Measurements from ENCODE around the gene CCDC106.

CCDC106 gene

GRCh38 chr19:55700813-55701212, 52.8 kb downstream of the CCDC106 start:
- no peak for DNase-seq

- no peak for DNase-seq
Observed at GRCh38 chr19:55702131-55702627, 54.2 kb downstream of the CCDC106 start.

Measured in activated effector memory CD4-positive, alpha-beta T cell treated with Interleukin-2 at 50 U/mL for 16 hours (primary cell).